Activated CD8-positive, alpha-beta memory T cell treated with anti-CD3 and anti-CD28 coated beads, Interleukin-2, amount 50 U/mL, for 24 hours (primary cell): Measurements from ENCODE around the gene KLHL22.

Experiments used
- DNase-seq: peaks from one replicate; pipeline ENCODE4 v3.0.0-alpha.2; 2020; ENCODE audit errors: extremely low read depth

KLHL22 gene

GRCh38 chr22:20432244-20432686 is 63.3 kb downstream of the KLHL22 start:
- no peak for DNase-seq

GRCh38 chr22:20431511-20432192 is 63.9 kb downstream of the KLHL22 start:
- no peak for DNase-seq

- DNase-seq = no peak
These were observed 64.7 kb downstream of the KLHL22 start for GRCh38 chr22:20430720-20431510.

GRCh38 chr22:20430101-20430719 is 65.4 kb downstream of the KLHL22 start:
- DNase-seq = no peak

- DNase-seq = peak; percentile 52
These were observed 66.1 kb downstream of the KLHL22 start for GRCh38 chr22:20429254-20430100.

GRCh38 chr22:20428496-20429253 is 66.9 kb downstream of the KLHL22 start:
- DNase-seq = no peak

GRCh38 chr22:20427945-20428417 is 67.6 kb downstream of the KLHL22 start:
- no peak for DNase-seq

- DNase-seq = no peak
These were observed 68.3 kb downstream of the KLHL22 start for GRCh38 chr22:20427104-20427944.

- no peak for DNase-seq
These were observed 69.4 kb downstream of the KLHL22 start for GRCh38 chr22:20426259-20426615.

- no peak for DNase-seq
These were observed 69.9 kb downstream of the KLHL22 start for GRCh38 chr22:20425566-20426258.

- no peak for DNase-seq
These were observed 70.5 kb downstream of the KLHL22 start for GRCh38 chr22:20424932-20425565.

GRCh38 chr22:20424568-20424931 is 71.0 kb downstream of the KLHL22 start:
- no peak for DNase-seq

- no peak for DNase-seq
These were observed 71.6 kb downstream of the KLHL22 start for GRCh38 chr22:20423906-20424551.

GRCh38 chr22:20423008-20423905 is 72.3 kb downstream of the KLHL22 start:
- DNase-seq = no peak

GRCh38 chr22:20422271-20423007 is 73.2 kb downstream of the KLHL22 start:
- DNase-seq = no peak

- DNase-seq = no peak
These were observed 74.1 kb downstream of the KLHL22 start for GRCh38 chr22:20421507-20421874.
